ENCODE data around the gene PTPRM.

PTPRM gene

DNA sequence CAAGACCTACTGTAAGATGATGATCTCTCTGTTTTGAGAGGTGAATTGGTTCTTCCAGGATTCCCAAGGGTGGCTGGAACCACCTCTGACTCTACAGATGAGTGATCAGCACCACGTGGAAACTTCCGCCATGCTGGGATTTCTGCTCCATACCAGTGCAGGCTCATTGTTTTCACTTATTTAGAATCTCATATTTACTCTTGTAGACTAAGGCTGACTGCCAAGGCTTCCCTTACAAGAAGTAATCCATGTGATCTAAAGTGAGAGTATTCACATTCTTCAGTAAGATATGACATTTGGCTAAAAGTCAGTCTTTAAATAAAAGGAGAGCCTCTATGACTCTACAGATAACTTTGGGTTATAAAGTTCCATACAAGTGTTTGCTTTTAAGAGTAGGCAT is 719.2 kb downstream of the PTPRM start:
- DNase-seq (ENCODE audit: low spot score), result no peak

DNA sequence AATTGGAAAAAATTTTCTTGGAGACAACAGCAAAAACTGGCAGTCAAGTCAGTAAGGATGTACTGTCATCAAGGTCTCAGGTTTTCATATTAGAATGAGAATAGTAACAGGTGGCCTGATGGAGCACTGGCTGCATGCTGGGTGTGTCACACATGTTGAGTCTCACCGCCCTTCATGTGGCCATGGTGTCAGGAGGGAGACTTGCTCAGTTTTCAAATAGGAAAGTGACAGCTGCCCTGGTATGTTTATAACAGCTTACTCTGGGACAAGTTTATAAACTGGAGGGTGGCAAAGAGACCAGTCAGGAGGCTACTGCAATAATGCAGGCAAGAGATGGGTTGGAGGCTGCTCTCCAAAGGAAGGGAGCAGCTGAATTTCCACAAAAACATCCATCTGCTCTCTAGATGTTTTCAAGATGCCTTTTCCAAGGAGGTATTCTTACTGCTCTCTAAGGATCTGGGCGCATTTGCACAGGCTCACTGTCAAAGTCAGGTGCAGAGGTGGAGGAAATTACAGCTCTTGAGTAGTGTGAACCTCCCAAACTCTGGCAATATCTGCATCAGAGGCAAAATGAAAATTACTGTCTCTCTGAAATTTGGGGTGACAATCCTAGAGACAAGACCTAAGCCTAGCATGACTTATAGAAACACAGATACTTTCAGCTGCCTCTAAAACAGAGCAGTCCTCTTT is 720.2 kb downstream of the PTPRM start:
- DNase-seq (ENCODE audit: low spot score), result no peak

DNA sequence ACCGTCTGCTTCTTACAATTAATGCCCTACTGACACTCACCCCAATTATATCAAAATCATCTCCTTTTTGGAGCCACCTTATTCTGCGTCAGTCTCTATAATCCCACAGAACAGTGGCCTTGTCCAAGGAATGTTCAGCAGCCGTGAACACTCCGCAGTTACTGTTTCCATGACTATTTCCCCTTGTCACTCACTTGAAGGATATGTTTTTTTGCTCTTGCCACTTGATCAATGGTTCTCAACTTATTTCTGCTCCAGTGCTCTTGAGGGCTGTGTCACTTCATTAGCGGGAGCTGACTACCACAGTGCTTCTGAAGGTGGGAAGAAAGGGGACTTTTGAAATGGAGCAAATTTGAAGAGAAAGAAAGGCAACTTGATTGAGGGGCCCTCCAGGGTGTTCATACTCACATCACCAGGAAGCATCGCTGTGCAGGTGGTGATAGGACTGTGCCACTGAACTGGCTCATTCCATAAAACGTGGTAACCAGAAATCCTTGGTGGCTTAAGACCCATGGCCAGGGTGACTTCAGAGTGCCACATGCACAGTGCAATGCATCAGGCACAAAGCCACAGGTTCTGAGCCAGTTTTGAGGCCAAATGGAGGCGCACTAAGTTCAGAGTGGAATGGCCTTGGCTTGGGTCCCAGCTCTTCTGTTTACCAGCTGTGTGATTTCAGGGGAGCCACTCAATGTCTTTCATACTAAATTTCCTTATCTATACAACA is 721.5 kb downstream of the PTPRM start:
- DNase-seq (ENCODE audit: low spot score), result no peak

DNA sequence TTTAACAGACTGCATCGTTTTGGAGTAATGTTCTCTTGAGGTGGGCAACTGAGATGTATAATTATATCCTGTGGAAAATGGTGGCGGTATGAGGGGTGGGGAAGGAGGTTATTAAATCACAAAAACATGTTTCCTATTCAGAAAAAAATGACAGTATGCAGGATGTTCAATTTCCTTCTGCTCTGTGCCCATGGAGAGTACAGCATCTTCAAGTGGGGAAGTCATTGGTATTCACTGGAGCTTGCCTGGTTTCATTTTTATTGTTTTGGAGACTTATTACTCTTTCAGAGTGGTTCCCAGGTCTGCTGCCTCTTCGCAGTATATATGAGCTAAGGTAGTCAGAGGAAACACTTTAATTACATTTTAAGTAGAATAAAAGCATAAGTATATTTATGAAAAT is 723.3 kb downstream of the PTPRM start:
- no peak for DNase-seq (ENCODE audit: low spot score)

DNA sequence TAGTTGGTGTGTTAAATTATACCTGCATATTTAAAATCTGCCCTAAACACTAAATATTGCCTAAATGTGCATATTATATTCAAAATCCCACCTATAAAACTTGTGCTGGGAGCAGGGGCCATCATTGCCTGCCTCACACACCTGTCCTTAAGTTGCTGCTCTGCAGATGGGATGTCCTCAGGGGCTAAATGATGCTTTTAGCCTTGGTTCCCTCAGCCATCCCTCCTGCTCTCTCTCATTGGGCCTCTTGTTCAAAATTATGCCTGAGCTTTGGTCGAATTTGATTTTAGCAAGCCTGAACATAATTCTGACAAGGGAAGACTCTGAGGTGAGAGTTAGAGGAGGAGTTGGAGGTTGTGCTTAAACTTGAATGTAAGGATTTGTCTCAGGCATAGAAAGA is 723.8 kb downstream of the PTPRM start:
- no peak for DNase-seq (ENCODE audit: low spot score)

DNA sequence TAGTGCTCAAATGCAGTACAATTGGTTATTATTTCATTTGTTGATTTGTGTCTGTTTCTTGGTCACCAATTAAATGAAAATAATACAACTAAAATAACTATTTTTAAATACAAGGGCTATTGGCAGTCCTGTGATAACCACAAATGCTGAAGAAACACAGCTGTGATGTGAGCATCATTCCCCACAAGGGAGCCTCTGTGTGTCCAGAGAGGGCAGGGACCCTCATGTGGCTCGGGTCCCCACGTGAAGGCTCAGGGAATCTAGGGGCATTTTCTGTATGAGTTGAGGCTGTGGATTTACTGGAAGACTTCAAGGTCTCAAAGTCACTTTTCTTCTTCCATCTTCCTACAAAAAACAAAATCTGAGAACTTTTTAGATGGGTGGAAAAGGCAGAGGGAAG is 726.1 kb downstream of the PTPRM start:
- no peak for DNase-seq (ENCODE audit: low spot score)

DNA sequence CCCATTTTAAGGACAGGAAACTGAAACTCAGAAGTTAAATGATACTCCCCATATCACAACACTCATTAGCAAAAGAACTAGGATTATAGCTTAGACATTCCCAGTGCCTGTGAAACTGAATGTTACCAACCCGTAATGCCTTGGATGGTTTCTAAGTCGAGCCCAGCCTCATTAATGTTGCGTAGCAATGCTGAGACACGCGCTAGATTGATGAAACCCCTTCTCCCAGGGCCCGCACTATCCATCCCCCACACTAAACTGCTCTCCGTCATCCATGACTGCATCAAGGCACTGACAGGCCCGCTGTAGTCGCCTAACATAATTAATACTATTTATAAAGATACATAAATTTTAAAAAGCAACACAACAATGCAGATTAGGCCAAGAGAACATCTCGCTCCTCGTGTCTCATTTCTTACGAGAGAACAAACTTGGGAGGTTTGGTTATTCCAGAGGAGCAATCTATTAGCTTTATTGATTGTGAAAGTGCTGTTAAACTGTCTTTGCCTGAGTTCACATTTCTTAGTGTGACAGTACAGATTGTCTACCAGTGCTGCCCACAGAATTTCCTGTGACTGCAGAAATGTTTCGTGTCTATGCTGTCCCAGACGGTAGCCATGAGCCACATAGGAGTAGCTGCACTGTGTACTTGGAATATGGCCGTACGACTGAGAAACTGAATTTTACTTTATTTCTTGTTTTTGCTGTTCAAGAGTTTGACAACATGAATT is 729.9 kb downstream of the PTPRM start:
- no peak for DNase-seq (ENCODE audit: low spot score)

DNA sequence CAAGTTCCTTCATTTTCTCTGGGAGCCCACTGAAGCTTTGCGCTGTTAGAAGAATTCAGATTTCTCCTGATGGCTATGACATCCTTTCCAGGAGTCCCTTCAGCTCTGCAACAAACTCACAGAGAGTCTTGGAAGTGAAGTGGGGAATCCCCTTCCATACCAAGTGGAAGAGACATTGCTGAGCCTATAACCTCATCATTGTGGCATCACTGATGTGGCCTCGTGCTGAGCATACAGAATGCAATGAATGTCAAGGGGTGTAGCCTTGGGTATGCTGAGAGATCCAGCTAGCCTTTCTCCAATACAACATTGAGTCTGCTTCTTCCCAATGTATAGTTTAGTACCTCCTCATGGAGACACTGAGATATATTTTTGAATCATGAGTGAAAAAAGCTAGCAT is 731.1 kb downstream of the PTPRM start:
- DNase-seq (ENCODE audit: low spot score), result no peak

DNA sequence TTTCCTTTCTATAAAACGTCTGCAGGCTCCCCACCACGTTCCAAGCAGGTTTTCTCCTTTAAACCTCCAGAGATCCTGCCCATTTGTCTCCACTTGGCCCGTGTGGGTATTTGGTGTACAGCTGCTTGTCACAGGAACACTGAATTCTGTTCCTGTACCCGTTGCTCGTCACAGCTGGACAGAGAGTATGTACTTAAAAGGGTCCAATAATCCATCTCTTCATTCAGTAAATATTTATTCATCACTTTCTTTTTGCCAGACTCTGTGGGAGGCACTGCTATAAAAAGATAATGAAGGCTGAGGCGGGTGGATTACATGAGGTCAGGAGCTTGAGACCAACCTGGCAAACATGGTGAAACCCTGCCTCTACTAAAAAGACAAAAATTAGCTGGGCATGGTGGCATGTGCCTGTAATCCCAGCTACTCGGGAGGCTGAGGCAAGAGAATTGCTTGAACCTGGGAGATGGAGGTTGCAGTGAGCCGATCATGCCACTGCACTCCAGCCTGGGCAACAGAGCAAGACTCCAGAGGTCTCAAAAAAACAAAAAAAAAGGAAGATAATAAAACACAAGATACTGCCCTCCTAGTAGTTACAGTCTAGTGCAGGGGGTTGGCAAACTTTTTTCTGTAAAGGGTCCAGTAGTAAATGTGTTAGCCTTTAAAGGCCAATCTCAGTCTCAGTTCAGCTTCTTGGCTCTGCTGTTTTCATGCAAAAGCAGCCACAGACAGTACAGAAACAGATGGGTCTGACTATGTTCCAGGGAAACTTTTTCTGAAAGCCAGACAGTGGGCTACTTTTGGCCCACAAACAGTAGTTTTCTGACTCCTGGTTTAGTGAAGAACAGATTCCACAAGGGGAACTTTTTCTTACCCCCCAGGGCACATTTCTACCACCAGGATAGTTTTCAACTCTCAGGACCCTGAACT is 732.2 kb downstream of the PTPRM start:
- no peak for DNase-seq (ENCODE audit: low spot score)

DNA sequence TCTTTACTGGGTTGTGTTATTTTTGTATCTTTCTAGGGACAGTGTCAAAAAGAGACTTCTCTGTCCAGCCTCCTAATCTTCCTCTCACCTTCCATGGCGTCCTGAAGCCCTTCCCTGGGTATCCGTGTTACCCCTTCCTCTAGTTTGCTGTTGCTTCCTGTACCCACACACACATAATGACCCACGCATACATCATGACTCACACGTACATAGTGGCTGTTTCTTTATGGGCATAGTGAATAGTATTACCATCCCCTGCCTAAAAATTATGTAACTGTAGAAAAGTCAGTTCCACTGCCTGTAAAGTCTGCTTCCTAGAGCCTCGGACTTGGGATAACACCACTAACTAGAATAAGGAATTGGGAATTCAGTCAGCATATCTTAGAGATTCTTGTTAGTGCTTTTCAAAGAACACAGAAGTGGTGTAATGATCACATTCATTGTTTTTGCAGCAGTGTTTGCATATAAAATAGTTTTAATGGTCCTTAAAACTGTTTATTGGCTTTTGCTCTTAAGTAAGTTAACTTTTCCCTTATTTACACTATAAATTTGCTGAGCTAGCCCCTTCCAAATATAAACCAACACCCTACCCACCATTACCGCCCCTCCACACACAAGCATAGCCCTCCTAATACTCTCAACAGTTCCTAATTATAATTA is 733.8 kb downstream of the PTPRM start:
- DNase-seq (ENCODE audit: low spot score), result no peak

DNA sequence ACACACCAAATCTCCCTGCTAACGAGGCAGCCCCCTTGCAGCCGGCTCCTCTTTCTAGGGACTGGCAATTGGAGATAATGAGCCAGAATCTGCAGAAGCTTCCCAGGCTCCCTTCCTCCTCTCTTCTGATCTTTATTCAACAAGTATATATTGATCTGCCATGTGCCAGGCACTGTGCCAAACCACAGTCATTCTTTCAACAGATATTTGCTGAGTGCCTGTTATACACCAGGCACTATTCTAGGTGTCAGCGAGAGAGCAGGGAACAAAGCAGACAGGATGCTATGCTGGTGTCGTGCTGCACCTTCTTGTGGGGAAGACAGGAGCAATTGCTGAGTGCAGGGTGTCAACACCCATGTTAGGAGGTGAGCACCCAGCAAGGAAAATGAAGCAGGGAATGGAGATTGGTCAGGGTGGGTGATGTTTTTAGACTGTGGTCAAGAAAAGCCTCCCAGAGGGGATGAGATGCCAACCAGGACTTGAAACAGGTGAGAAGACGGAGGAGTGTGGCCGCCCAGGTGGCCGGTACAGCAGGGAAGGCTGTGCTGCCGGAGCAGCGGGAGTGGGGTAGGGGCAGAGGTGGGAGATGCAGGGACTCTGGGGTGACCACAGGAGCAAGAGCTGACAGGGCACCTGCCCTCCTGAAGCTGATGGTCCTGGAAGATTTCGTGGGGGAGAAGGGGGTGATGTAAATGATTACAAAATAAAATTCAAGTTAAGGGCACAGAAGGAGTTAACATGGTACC is 734.5 kb downstream of the PTPRM start:
- no peak for DNase-seq (ENCODE audit: low spot score)

DNA sequence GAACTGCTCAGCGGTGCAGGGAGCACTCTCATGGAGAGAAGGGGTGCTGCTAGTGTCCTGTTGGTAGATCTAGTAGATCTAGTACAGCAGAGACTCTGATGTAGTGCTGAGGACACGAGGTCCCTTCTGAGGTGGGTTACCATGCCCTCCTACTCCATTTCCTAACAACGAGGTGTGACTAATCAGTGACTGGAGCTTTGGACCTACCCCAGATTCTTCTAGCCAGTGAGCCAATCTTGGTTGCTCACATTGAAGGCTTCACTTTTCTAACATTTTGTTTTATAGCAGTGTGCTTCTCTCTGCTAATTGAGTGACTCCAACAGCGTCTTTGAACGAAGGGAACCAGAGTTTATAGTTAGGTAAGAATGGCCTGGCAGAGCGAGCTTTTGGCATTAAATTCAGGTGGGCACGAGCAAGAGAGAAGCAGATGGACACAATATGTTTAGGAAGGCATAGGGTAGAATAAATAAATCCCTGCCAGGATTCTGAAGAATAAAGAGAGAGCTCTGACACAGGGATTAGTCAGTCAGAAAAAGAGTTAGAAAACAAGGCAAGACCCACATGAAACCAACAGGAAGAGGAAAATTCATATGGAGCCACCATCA is 736.1 kb downstream of the PTPRM start:
- no peak for DNase-seq (ENCODE audit: low spot score)

DNA sequence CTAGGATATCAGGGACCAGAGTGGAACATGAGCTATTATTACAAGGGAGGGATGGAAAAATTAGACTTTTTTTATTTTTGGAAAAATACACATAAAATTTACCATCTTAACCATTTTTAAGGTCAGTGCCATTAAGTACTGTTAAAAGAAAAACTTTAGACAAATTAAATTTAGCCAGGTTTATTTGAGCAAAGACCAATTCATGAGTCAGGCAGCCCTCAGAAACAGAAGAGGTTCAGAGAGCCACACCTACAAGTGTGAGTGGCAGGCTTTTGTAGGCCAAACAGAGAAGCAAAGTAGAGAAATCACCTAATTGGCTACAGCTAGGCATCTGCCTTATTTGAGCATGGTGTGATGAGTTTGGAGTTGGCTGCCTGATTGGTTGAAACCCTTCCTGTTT is 740.8 kb downstream of the PTPRM start:
- DNase-seq (ENCODE audit: low spot score), result no peak

DNA sequence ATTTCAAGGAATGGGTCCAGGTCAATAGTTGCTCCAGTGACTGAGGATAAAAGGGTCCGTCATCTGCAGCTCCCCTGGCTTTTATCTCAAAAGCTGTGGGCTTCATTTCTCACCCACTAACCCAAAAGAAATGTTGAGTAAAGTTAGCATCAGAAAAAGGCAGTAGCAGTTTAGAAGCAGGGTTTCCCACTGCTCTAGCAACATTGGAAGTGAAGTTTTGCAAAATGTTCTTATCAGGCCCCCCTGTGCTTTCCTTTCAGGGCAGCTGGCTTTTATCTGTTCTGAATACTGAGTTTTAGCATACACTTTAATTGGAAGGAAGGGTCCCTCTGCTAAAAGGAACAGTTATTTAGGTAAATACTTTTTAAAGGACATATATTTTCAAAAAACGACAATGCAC is 745.9 kb downstream of the PTPRM start:
- no peak for DNase-seq (ENCODE audit: low spot score)

DNA sequence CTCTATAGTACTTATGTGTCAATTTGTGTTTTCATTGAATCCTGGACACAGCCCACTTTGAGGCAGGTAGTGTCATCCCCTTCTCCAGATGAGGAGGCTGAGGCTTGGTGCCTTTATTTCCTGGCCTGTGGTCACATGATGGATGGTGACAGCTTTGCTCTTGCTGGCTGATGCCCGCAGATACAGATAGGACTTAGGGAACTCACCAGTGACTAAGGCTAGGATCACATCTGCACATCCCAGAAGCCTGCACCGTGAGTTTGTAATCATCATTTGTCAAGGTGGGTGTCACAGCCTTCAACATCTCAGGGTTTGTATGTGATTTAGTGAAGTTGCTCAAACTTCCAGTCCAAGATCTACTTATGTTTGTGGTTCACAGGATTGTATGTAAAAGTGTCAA is 747.0 kb downstream of the PTPRM start:
- peak; percentile 10 for DNase-seq (ENCODE audit: low spot score)

DNA sequence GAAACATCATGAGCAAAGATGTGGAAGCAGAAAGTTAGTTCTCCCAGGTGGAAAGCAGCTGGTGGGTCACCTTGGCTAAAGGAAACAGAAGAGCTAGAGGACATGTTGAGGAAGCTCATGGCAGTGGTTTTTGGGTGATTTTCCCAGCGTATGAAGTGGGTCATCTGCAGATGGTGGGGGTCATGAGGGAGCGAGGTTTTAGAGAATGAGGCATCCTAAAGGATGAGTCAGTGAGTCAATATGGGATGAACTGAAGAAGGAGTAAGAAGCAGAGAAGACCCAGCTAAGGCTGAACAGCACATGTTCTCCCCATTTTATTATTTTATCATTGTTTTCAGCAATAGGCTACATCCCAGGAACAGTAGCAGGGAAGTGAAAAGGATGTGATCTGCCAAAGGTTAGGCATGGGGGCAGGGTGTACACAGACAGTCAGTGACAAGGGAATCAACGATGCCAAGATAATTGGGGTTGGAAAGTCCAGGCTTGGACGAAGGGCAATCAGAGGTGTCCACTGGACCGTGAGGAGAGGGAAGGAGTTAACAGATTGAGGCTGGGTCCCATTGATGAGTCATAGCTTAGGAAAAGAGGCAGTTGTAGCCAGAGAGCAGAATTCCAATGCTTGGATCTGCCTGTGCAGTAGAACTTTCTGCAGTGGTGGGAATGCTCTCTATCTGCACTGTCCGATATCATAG is 752.8 kb downstream of the PTPRM start:
- DNase-seq (ENCODE audit: low spot score), result no peak

DNA sequence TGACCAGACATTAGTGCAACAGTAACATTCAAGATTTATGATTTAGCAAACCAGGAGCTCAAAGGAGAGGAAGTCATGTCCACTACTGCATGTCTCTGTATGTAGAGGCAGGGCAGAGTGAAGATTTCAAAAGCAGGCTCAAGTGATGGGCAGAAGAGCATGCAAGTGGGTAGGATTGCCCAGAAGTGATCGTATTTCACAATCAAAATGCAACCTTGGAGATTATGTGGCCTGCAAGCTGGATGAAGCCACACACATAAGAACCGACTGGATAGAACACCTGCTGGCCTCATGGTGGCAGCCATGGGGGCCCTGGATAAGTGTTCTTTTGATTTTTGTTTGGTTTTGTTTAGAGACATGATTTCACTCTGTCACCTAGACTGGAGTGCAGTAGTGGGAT is 755.4 kb downstream of the PTPRM start:
- no peak for DNase-seq (ENCODE audit: low spot score)

DNA sequence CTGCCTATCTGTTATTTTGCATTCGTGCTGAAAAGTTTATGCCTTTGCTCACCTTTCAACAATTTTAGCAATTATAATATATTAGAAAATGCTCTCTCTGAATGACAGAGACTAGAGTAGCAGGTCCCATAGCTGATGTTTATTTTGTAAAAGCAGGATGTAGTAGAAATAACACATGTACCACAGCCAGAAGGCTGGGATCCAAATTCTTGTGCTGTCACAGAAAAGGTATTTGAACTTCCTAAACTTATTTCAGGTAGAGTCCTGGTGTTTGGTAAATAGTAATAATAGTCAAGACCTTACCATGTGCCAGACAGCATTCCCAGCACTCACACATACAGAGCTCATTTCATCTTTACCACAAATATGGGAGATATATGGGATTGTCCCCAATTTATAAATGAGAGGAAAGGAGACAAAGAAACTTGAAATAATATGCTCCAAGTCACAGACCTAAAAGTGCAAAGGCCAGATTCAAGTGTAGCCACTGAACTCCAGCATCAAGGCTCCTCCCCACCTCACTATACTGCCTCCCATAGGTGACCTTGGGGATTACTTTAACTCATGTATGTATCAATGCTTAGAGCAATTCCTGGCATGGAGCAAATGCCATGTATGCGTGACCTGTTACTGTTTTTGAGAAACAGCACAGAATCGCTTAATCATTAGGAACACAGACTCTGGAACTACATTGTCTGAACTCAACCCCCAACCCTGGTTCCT is 757.4 kb downstream of the PTPRM start:
- no peak for DNase-seq (ENCODE audit: low spot score)

DNA sequence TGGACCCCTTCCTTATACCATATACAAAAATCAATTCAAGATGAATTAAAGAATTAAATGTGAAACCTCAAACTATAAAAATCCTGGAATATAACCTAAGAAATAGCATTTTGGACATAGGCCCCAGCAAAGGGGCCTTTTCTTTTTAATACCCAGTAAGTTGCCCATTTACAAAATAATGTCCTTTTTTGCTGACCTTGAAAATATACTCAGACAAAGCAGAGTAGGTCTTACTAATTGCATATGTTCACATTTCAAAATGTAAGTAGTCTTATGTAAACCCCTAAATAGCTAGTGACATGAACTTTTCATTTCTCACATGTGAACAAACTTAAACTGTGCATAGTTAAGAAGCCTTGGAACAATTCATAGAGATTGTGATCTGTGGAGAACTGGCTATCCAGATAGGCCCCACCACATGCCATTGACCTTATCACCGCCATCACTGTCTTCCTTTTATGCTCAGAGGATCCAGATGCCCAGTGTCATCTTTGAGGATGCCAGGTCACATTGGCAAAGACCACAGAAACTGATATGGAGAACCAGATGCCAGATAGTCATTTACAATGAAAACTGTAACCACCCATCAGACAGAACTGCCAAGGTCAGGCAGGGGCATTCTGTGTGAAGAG is 759.8 kb downstream of the PTPRM start:
- no peak for DNase-seq (ENCODE audit: low spot score)

Data from AG08395 (cell line).